Body of pancreas (tissue), 4 donors: Measurements from ENCODE around the gene SPP2. TPM values are rescaled to one million over a fixed set of nuclear protein-coding genes. Genes with fewer than 3 reads are reported as not detected.

Experiments used
- ATAC-seq: fragments of 150-250 bp; one replicate; pipeline ENCODE4 v1.9.1; 2016
- DNase-seq, 4 donors: peaks; one replicate each; pipeline ENCODE4 v3.0.0-alpha.2; 2019
- H3K27ac ChIP-seq, 4 donors: fragments of 200-600 bp; sonication (generic); 1 replicate in 3 of 4; 2 replicates in 1 of 4; pipeline versions ENCODE4 v1.5.1 to v1.6.1; 2016 to 2019; ENCODE audit warnings: mild to moderate bottlenecking in 1 of 4, mixed read lengths in 1 of 4, moderate library complexity in 1 of 4
- H3K27me3 ChIP-seq, 2 donors: fragments of 200-600 bp; sonication (generic); one replicate each; pipeline ENCODE4 v1.6.0; 2016; ENCODE audit warnings: mild to moderate bottlenecking in 1 of 2
- H3K36me3 ChIP-seq, 2 donors: fragments of 200-600 bp; sonication (generic); replicated peaks in 1 of 2; 2 replicates each; pipeline ENCODE4 v1.5.1; 2016; ENCODE audit warnings: low read depth in 2 of 2; ENCODE audit not compliant: insufficient read depth in 1 of 2
- H3K4me1 ChIP-seq: fragments of 200-600 bp; sonication (generic); one replicate; pipeline ENCODE4 v1.6.0; 2016
- H3K4me3 ChIP-seq, 2 donors: fragments of 200-600 bp; sonication (generic); 1 replicate in 1 of 2; 2 replicates in 1 of 2; pipeline ENCODE4 v1.5.1; 2016 to 2019
- H3K9me3 ChIP-seq, 3 donors: fragments of 200-600 bp; sonication (generic); 1 replicate in 2 of 3; 2 replicates in 1 of 3; pipeline ENCODE4 v1.5.1; 2016
- CTCF ChIP-seq, 7 experiments: fragments of 450-650 bp in 4 of 7; fragments of 200-600 bp in 3 of 7; sonication (generic) in 3 of 7; IDR thresholded peaks; one replicate each; pipeline ENCODE4 v1.5.1; 2016 to 2019; ENCODE audit warnings: antibody characterized with exemption in 7 of 7
- POLR2A ChIP-seq, 3 donors: fragments of 450-650 bp; IDR thresholded peaks; one replicate each; pipeline ENCODE4 v1.6.1; 2016; ENCODE audit warnings: antibody characterized with exemption in 3 of 3, mild to moderate bottlenecking in 2 of 3
- WGBS, 2 donors: methylation state at CpG; one replicate each; pipeline ENCODE4 v1.1.5; 2017; 5-methylcytosine and 5-hydroxymethylcytosine counted together
- intact Hi-C: fragments of 100-400 bp; cut with DNase I; formaldehyde crosslinking; loops from one replicate; pipeline ENCODE4 v1.15.1; 2023
- total RNA-seq, 2 donors: library from RNA; depleted of rRNA; stranded (reverse); fragments of >200 nt; gene quantifications; one replicate each; pipeline ENCODE4 v1.1.0, GENCODE V29; 2016

The SPP2 gene
- total RNA-seq, result not detected

- Histone ChIP-seq H3K4me3 (no peak within 1 kb of the TSS), H3K27ac (no peak within 1 kb of the TSS), H3K4me1 (no peaks in the 10 kb centered on the region), H3K27me3 (no peaks in the 10 kb centered on the region), H3K36me3 (no peaks in the 10 kb centered on the region), H3K9me3 (no peaks in the 10 kb centered on the region)
- intact Hi-C loops, result no loop called here
- TF ChIP-seq CTCF (IDR thresholded peaks at IDR 0.05) (no peak), POLR2A (IDR thresholded peaks at IDR 0.05) (no peak)
- DNase-seq, result no peak
- ATAC-seq, result no peak
- WGBS, 2 donors, result 69 to 75% methylated on average over 9 of the region's 9 CpGs
Observed at GRCh38 chr2:234050455-234051135, at the start of gene SPP2. Gene SPP2, plus strand, starts transcription at chr2:234050702. Its CDS starts 85 bp downstream, at chr2:234050787.

GRCh38 chr2:234001380-234002160 lies 48.9 kb upstream of the SPP2 start:
- Histone ChIP-seq H3K27me3 (no peaks in the 10 kb centered on the region), H3K4me3 (no peak overlapping the region), H3K27ac (no peak overlapping the region), H3K4me1 (no peaks in the 10 kb centered on the region), H3K9me3 (no peaks in the 10 kb centered on the region), H3K36me3 (no peaks in the 10 kb centered on the region)
- DNase-seq (no peak), ATAC-seq (no peak)
- no peak for TF ChIP-seq POLR2A (IDR thresholded peaks at IDR 0.05)
- TF ChIP-seq CTCF (IDR thresholded peaks at IDR 0.05), result no peak
- intact Hi-C loops, result no loop called here
- 77% methylated on average over 8 of the region's 8 CpGs for WGBS, 2 donors

GRCh38 chr2:234002281-234002680 lies 48.2 kb upstream of the SPP2 start:
- no peak for TF ChIP-seq POLR2A (IDR thresholded peaks at IDR 0.05)
- no peak for TF ChIP-seq CTCF (IDR thresholded peaks at IDR 0.05)
- Histone ChIP-seq H3K4me1 (no peaks in the 10 kb centered on the region), H3K27me3 (no peaks in the 10 kb centered on the region), H3K9me3 (no peaks in the 10 kb centered on the region), H3K36me3 (no peaks in the 10 kb centered on the region), H3K27ac (no peak overlapping the region), H3K4me3 (no peak overlapping the region)
- DNase-seq, result no peak
- 59 to 70% methylated on average over 4 of the region's 4 CpGs for WGBS, 2 donors
- no peak for ATAC-seq
- intact Hi-C loops, result no loop called here

- DNase-seq, result no peak
- 45 to 57% methylated on average over 8 of the region's 8 CpGs for WGBS, 2 donors
- H3K27me3 ChIP-seq, result no peaks in the 10 kb centered on the region
- H3K9me3 ChIP-seq, result no peaks in the 10 kb centered on the region
- H3K4me1 ChIP-seq, result no peaks in the 10 kb centered on the region
- no peak for TF ChIP-seq POLR2A (IDR thresholded peaks at IDR 0.05)
- TF ChIP-seq CTCF (IDR thresholded peaks at IDR 0.05), result no peak
- H3K4me3 ChIP-seq, result no peak overlapping the region
- no peak overlapping the region for H3K27ac ChIP-seq
- no peaks in the 10 kb centered on the region for H3K36me3 ChIP-seq
- intact Hi-C loops, result no loop called here
- no peak for ATAC-seq
Observed at GRCh38 chr2:234003972-234004617, 46.4 kb upstream of the SPP2 start.
